Thyroid gland (tissue), 4 donors: ENCODE measurements around the gene FAM110A.

Experiments
- CTCF ChIP-seq, 6 experiments: fragments of 200-600 bp in 3 of 6; fragments of 450-650 bp in 3 of 6; sonication (generic) in 3 of 6; IDR thresholded peaks; one replicate each; pipeline ENCODE4 v1.5.1; 2016 to 2019; ENCODE audit warnings: antibody characterized with exemption in 6 of 6, mild to moderate bottlenecking in 2 of 6, inconsistent platforms in 1 of 6, moderate library complexity in 1 of 6
- POLR2A ChIP-seq, 2 donors: fragments of 450-650 bp; IDR thresholded peaks; one replicate each; pipeline ENCODE4 v1.6.1; 2017; ENCODE audit warnings: antibody characterized with exemption in 2 of 2, mild to moderate bottlenecking in 2 of 2, moderate library complexity in 1 of 2

GRCh38 chr20:840858-841567, 7.5 kb downstream of the FAM110A start:
- TF ChIP-seq CTCF (IDR thresholded peaks at IDR 0.05) (no peak), POLR2A (IDR thresholded peaks at IDR 0.05) (peak in 1 of 2 donors; percentile 23)
